GM12878 (cell line): ENCODE measurements around the gene VSTM2B. TPM values are rescaled to one million over a fixed set of nuclear protein-coding genes. Genes with fewer than 3 reads are reported as not detected.

Source experiments
- ATAC-seq: fragments of 200-7000 bp; cut with Tn5 transposase; 3 replicates; pipeline ENCODE4 v1.9.1; 2020; ENCODE audit warnings: mild to moderate bottlenecking, moderate library complexity
- BruUV-seq: library from RNA; stranded (reverse); fragments of 400-500 nt; replicated peaks from 2 replicates; lab custom pipeline; 2021; lab: Mats Ljungman, UMichigan
- CTCF ChIA-PET: fragments of 300-600 bp; sonication (Branson Sonifier 250); formaldehyde crosslinking; extraction: SDS; loops from one replicate; lab custom pipeline; 2021; ENCODE audit warnings: inconsistent platforms; lab: Yijun Ruan, JAX
- POLR2A ChIA-PET: fragments of 350-600 bp; formaldehyde crosslinking; extraction: SDS; loops from one replicate; lab custom pipeline; 2021; ENCODE audit warnings: inconsistent platforms; lab: Charles Lee
- RAD21 ChIA-PET: fragments of 300-600 bp; sonication (Branson Sonifier 250); formaldehyde crosslinking; loops from one replicate; lab custom pipeline; 2023; ENCODE audit warnings: antibody characterized with exemption; ENCODE audit not compliant: unreplicated experiment; lab: Charles Lee
- SMC1A ChIA-PET: fragments of 300-600 bp; sonication (Branson Sonifier 250); formaldehyde crosslinking; loops from one replicate; lab custom pipeline; 2023; ENCODE audit not compliant: unreplicated experiment, uncharacterized antibody; lab: Charles Lee
- DNase-seq: peaks from one replicate; pipeline ENCODE4 v3.0.0-alpha.2; 2011; ENCODE audit warnings: low read depth, low spot score
- FAIRE-seq: peaks from 3 replicates; lab custom pipeline; 2011; peaks lifted over from hg19 to GRCh38; lab: Jason Lieb, UNC
- H2AFZ ChIP-seq: 2 replicates; pipeline ENCODE4 v1.6.0; 2011; ENCODE audit warnings: low read depth, low read length, control low read depth; ENCODE audit not compliant: control insufficient read depth
- H3K27ac ChIP-seq: 2 replicates; pipeline ENCODE4 v1.5.1; 2011; ENCODE audit warnings: control low read depth; ENCODE audit not compliant: control insufficient read depth, insufficient read depth
- H3K27me3 ChIP-seq, 2 experiments: replicated peaks in 1 of 2; 2 replicates each; pipeline versions ENCODE4 v1.6.0 to v1.6.1; 2011; ENCODE audit warnings: low read length in 1 of 2; ENCODE audit not compliant: control insufficient read depth in 2 of 2, insufficient read depth in 2 of 2
- H3K36me3 ChIP-seq, 2 experiments: 2 replicates each; pipeline ENCODE4 v1.5.1; 2011; ENCODE audit warnings: low read length in 1 of 2; ENCODE audit not compliant: control insufficient read depth in 2 of 2, insufficient read depth in 2 of 2
- H3K4me1 ChIP-seq: 2 replicates; pipeline ENCODE4 v1.6.1; 2011; ENCODE audit warnings: mild to moderate bottlenecking, low read length, moderate library complexity, mixed read lengths; ENCODE audit not compliant: control insufficient read depth, insufficient read depth
- H3K4me2 ChIP-seq: 2 replicates; pipeline ENCODE4 v1.6.0; 2011; ENCODE audit warnings: control low read depth; ENCODE audit not compliant: control insufficient read depth, insufficient read depth
- H3K4me3 ChIP-seq: fragments of 200-600 bp; sonication (generic); 2 replicates; pipeline ENCODE4 v1.5.1; 2016
- H3K79me2 ChIP-seq: 2 replicates; pipeline ENCODE4 v1.6.0; 2011; ENCODE audit warnings: low read length; ENCODE audit not compliant: control insufficient read depth, insufficient read depth
- H3K9ac ChIP-seq: 2 replicates; pipeline ENCODE4 v1.8.0; 2011; ENCODE audit warnings: low read length, control low read depth, mixed read lengths; ENCODE audit not compliant: control insufficient read depth, insufficient read depth
- H3K9me3 ChIP-seq: replicated peaks from 3 replicates; pipeline ENCODE4 v1.5.1; 2011; ENCODE audit warnings: mild to moderate bottlenecking, low read length; ENCODE audit not compliant: control insufficient read depth, insufficient read depth
- H4K20me1 ChIP-seq: 2 replicates; pipeline ENCODE4 v1.6.0; 2011; ENCODE audit not compliant: control insufficient read depth, insufficient read depth
- BHLHE40 ChIP-seq, 2 experiments: fragments of 450-650 bp in 1 of 2; IDR thresholded peaks; 2 replicates each; pipeline ENCODE4 v1.6.1; 2011 to 2017; ENCODE audit warnings: low read depth in 2 of 2, borderline replicate concordance in 1 of 2, improper control_type of control experiment in 1 of 2, low read length in 1 of 2, mild to moderate bottlenecking in 1 of 2
- CTCF ChIP-seq, 3 experiments: IDR thresholded peaks in 2 of 3; conservative IDR thresholded peaks in 1 of 3; 2 replicates each; pipeline ENCODE4 v1.5.1; 2011; ENCODE audit warnings: low read depth in 3 of 3, low read length in 3 of 3, mild to moderate bottlenecking in 3 of 3, control low read depth in 2 of 3, moderate library complexity in 2 of 3, inconsistent platforms in 1 of 3, mixed read lengths in 1 of 3; ENCODE audit not compliant: control insufficient read depth in 2 of 3, insufficient read depth in 1 of 3; ENCODE audit errors: extremely low read depth in 1 of 3
- KDM1A ChIP-seq: fragments of 200-600 bp; sonication (generic); IDR thresholded peaks from 2 replicates; pipeline ENCODE4 v1.6.1; 2016; ENCODE audit warnings: borderline replicate concordance
- PKNOX1 ChIP-seq: fragments of 450-650 bp; IDR thresholded peaks from 2 replicates; pipeline ENCODE4 v1.6.1; 2016; ENCODE audit warnings: mild to moderate bottlenecking
- SMC3 ChIP-seq: IDR thresholded peaks from 2 replicates; pipeline ENCODE4 v1.6.1; 2011; ENCODE audit warnings: low read length, improper control_type of control experiment, borderline replicate concordance
- WGBS: methylation state at CpG from one replicate; pipeline ENCODE4 v1.1.6; 2016; ENCODE audit warnings: low lambda C conversion rate; ENCODE audit not compliant: insufficient replicate concordance, insufficient coverage; ENCODE audit errors: missing lambda C conversion rate; 5-methylcytosine and 5-hydroxymethylcytosine counted together
- in situ Hi-C: fragments of 300-500 bp; cut with MboI; formaldehyde crosslinking; loops from 9 replicates; pipeline ENCODE4 v1.14.3; 2018; ENCODE audit warnings: mixed read lengths
- intact Hi-C: fragments of 100-400 bp; cut with micrococcal nuclease; formaldehyde crosslinking; loops from one replicate; pipeline ENCODE4 v1.14.2; 2022; ENCODE audit not compliant: unreplicated experiment
- polyA plus RNA-seq, 11 experiments: library from polyadenylated mRNA; depleted of rRNA in 4 of 11; unstranded in 6 of 11; stranded (reverse) in 5 of 11; fragments of >200 nt; fragmentation: Nextera tagmentation in 4 of 11; fragmentation: Illumina TruSeq in 1 of 11; extraction: Ambion mirVana in 4 of 11; extraction: Trizol in 1 of 11; gene quantifications; 1 replicate in 1 of 11; 2 replicates in 10 of 11; pipeline versions ENCODE4 v1.2.1 to v1.2.3, GENCODE V29; 2011 to 2016; ENCODE audit warnings: inconsistent platforms in 2 of 11, missing spikeins in 2 of 11, low read depth in 1 of 11
- total RNA-seq, 4 experiments: library from RNA; depleted of rRNA in 3 of 4; stranded (reverse); fragments of >200 nt in 3 of 4; fragmentation: Illumina TruSeq in 1 of 4; extraction: Trizol in 1 of 4; gene quantifications; 2 replicates each; pipeline versions ENCODE4 v1.2.1 to v1.2.3, GENCODE V29; 2013 to 2021

VSTM2B gene
- total and polyA plus RNA-seq, 10 of the 15 experiments (the other 5 are each of a cell fraction or from before 2014, with no cell fraction given) = not detected

- TF ChIP-seq SMC3 (no peak), PKNOX1 (no peak), BHLHE40 (IDR thresholded peaks at IDR 0.05; ENCODE audit: borderline replicate concordance in 1 of 2, low read depth in 2 of 2, low read length in 1 of 2) (no peak)
- TF ChIP-seq, all 136 proteins: peak for 0
Measured at GRCh38 chr19:29477831-29478577, 47.8 kb upstream of the VSTM2B start (continued).

- POLR2A ChIA-PET = no interaction called here
Measured at GRCh38 chr19:29478578-29479565, 46.9 kb upstream of the VSTM2B start.

More at GRCh38 chr19:29478578-29479565, 46.9 kb upstream of the VSTM2B start:
- no peaks in the 10 kb centered on the region for H4K20me1 ChIP-seq
- intact Hi-C loops (loop anchor here (10.0 kb wide), 1 partner anchor 116 kb away; no protein-coding TSS in a partner anchor), in situ Hi-C loops (no loop called here)
- WGBS = 44% methylated on average over 34 of the region's 34 CpGs
- H3K36me3 ChIP-seq = no peaks in the 10 kb centered on the region
- H3K27ac ChIP-seq = no peak overlapping the region
- FAIRE-seq (no peak), DNase-seq (no peak), ATAC-seq (0 out of 3 replicates have a peak, but pooled peaks have one; percentile 42)
- H3K9ac ChIP-seq = no peak overlapping the region
- SMC1A ChIA-PET = interaction anchor here (0.6 kb wide), 1 partner anchor 566 kb away, joined by 3 read pairs; no protein-coding TSS in a partner anchor
- no peak for TF ChIP-seq KDM1A
- TF ChIP-seq CTCF (IDR thresholded peaks at IDR 0.05 in 2 of 3, conservative IDR thresholded peaks at IDR 0.05 in 1 of 3; ENCODE audit: control insufficient read depth in 2 of 3, extremely low read depth in 1 of 3, insufficient read depth in 1 of 3, low read depth in 3 of 3, low read length in 3 of 3) = peak; percentile 18 to 38 (median 26); a peak in 4 of 6 replicates
- H3K4me3 ChIP-seq = no peak overlapping the region
- no peak overlapping the region for H3K4me2 ChIP-seq
- H3K27me3 ChIP-seq = no peaks in the 10 kb centered on the region; a peak in 1 of 4 replicates
- H3K9me3 ChIP-seq = no peaks in the 10 kb centered on the region; the same call in 2 of the 3 replicates
- no TSS peak for BruUV-seq
- CTCF ChIA-PET = interaction anchor here (0.5 to 1.0 kb wide), 3 partner anchors 129 to 218 kb away, joined by 3 read pairs; no protein-coding TSS in a partner anchor
- RAD21 ChIA-PET = no interaction called here
- no peaks in the 10 kb centered on the region for H3K4me1 ChIP-seq
- H2AFZ ChIP-seq = no peak overlapping the region
- H3K79me2 ChIP-seq = no peaks in the 10 kb centered on the region
